Esophagus squamous epithelium (tissue), 4 donors: ENCODE data around the gene DRD4.

Source experiments
- CTCF ChIP-seq, 6 experiments: fragments of 450-650 bp in 4 of 6; fragments of 200-600 bp in 2 of 6; sonication (generic) in 2 of 6; IDR thresholded peaks; one replicate each; pipeline ENCODE4 v1.5.1; 2016 to 2019; ENCODE audit warnings: antibody characterized with exemption in 6 of 6, mild to moderate bottlenecking in 4 of 6, moderate library complexity in 4 of 6
- POLR2A ChIP-seq, 4 donors: fragments of 450-650 bp; IDR thresholded peaks; one replicate each; pipeline ENCODE4 v1.6.1; 2017; ENCODE audit warnings: antibody characterized with exemption in 4 of 4, mild to moderate bottlenecking in 4 of 4, moderate library complexity in 3 of 4

GRCh38 chr11:612201-612960 lies 24.7 kb upstream of the DRD4 start:
- TF ChIP-seq POLR2A (IDR thresholded peaks at IDR 0.05) (no peak), CTCF (IDR thresholded peaks at IDR 0.05) (peak in 2 of 6 experiments; percentile 19 to 37)
